OCI-LY3 (cell line): ENCODE results near the gene PANK4.
"Not testable (repeated sequence)": the region's sequence is repeated elsewhere in the genome, so short reads cannot be mapped to it uniquely, and the experiment has no call there.

Source experiments
- H2AFZ ChIP-seq: fragments of 200-600, 300-600 bp; shearing (Covaris generic); 2 replicates; pipeline ENCODE4 v1.6.0; 2014; ENCODE audit warnings: antibody characterized with exemption, low read depth, low read length
- H3K27ac ChIP-seq: fragments of 200-600, 300-600 bp; sonication (generic); 2 replicates; pipeline ENCODE4 v1.5.1; 2014; ENCODE audit warnings: mild to moderate bottlenecking, low read length, moderate library complexity, mixed read lengths
- H3K27me3 ChIP-seq: fragments of 200-600, 300-600 bp; sonication (generic); 2 replicates; pipeline ENCODE4 v1.6.1; 2014; ENCODE audit warnings: low read depth, low read length, mixed read lengths
- H3K36me3 ChIP-seq: fragments of 200-600, 300-600 bp; sonication (generic); replicated peaks from 2 replicates; pipeline ENCODE3; 2014; ENCODE audit warnings: low read depth, low read length, mixed read lengths
- H3K4me1 ChIP-seq: fragments of 300-600, 200-600 bp; sonication (generic); 2 replicates; pipeline ENCODE4 v1.6.1; 2014; ENCODE audit warnings: low read length, mixed read lengths
- H3K4me2 ChIP-seq: fragments of 200-600, 300-600 bp; sonication (generic); 2 replicates; pipeline ENCODE4 v1.6.1; 2014; ENCODE audit warnings: low read length, mixed read lengths
- H3K4me3 ChIP-seq: fragments of 300-600, 200-600 bp; sonication (generic); 2 replicates; pipeline ENCODE4 v1.5.1; 2014; ENCODE audit warnings: antibody characterized with exemption, mild to moderate bottlenecking, low read length, moderate library complexity
- H3K79me2 ChIP-seq: fragments of 300-600, 200-600 bp; shearing (Covaris generic); 2 replicates; pipeline ENCODE4 v1.6.1; 2014; ENCODE audit warnings: mild to moderate bottlenecking, low read length, mixed read lengths
- H3K9ac ChIP-seq: fragments of 300-600, 200-600 bp; shearing (Covaris generic); 2 replicates; pipeline ENCODE4 v1.6.0; 2014; ENCODE audit warnings: mild to moderate bottlenecking, low read length, moderate library complexity
- H3K9me3 ChIP-seq: fragments of 200-600, 300-600 bp; shearing (Covaris generic); 2 replicates; pipeline ENCODE4 v1.6.1; 2014; ENCODE audit warnings: low read length, mixed read lengths; ENCODE audit not compliant: insufficient read depth
- H4K20me1 ChIP-seq: fragments of 200-600, 300-600 bp; sonication (generic); 2 replicates; pipeline ENCODE4 v1.6.1; 2016; ENCODE audit warnings: low read length, mixed read lengths; ENCODE audit not compliant: insufficient read depth
- EZH2phosphoT487 ChIP-seq: fragments of 200-600 bp; shearing (Covaris generic); IDR thresholded peaks from 2 replicates; pipeline ENCODE4 v1.6.1; 2018; ENCODE audit warnings: antibody characterized with exemption, mixed run types, low read depth
- TF ChIP-seq, protein P1 (sequence below): fragments of 200-600, 300-600 bp; sonication (generic); IDR thresholded peaks from 2 replicates; pipeline ENCODE4 v1.5.1; 2014; ENCODE audit warnings: antibody characterized with exemption, low read length, low read depth

PANK4 gene

DNA sequence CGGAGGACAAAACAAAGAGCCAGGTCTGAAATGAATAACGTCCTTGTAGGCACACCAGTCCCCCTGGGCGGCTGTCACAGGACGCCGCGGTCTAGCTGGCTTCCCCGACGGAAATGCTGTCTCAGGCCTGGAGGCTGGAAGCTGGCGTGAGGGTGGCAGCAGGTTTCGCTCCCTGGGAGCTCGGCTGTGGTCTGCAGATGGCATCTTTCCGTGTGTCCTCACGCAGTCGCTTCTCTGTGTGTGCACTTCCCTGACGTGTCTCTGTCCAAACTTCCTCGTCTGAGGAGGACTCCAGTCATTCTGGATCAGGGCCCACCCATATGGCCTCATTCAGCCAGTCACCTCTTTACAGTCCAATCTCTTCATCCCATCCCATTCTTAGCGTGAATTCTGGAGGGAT lies 43.9 kb upstream of the PANK4 start:
- no peak overlapping the region for H2AFZ ChIP-seq
- TF ChIP-seq, protein P1, sequence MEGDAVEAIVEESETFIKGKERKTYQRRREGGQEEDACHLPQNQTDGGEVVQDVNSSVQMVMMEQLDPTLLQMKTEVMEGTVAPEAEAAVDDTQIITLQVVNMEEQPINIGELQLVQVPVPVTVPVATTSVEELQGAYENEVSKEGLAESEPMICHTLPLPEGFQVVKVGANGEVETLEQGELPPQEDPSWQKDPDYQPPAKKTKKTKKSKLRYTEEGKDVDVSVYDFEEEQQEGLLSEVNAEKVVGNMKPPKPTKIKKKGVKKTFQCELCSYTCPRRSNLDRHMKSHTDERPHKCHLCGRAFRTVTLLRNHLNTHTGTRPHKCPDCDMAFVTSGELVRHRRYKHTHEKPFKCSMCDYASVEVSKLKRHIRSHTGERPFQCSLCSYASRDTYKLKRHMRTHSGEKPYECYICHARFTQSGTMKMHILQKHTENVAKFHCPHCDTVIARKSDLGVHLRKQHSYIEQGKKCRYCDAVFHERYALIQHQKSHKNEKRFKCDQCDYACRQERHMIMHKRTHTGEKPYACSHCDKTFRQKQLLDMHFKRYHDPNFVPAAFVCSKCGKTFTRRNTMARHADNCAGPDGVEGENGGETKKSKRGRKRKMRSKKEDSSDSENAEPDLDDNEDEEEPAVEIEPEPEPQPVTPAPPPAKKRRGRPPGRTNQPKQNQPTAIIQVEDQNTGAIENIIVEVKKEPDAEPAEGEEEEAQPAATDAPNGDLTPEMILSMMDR: no peak
- no peak for TF ChIP-seq EZH2phosphoT487
- H3K4me2 ChIP-seq: no peak overlapping the region
- H3K9ac ChIP-seq: no peak overlapping the region
- no peaks in the 10 kb centered on the region for H3K79me2 ChIP-seq
- no peak overlapping the region for H3K4me3 ChIP-seq
- H3K9me3 ChIP-seq: peaks cover 15% of the 10 kb centered on the region; the same call in 1 of the 2 replicates
- H3K4me1 ChIP-seq: peaks cover 18% of the 10 kb centered on the region
- no peaks in the 10 kb centered on the region for H4K20me1 ChIP-seq
- no peak overlapping the region for H3K27ac ChIP-seq
- peaks cover 12% of the 10 kb centered on the region for H3K36me3 ChIP-seq
- H3K27me3 ChIP-seq: no peaks in the 10 kb centered on the region

DNA sequence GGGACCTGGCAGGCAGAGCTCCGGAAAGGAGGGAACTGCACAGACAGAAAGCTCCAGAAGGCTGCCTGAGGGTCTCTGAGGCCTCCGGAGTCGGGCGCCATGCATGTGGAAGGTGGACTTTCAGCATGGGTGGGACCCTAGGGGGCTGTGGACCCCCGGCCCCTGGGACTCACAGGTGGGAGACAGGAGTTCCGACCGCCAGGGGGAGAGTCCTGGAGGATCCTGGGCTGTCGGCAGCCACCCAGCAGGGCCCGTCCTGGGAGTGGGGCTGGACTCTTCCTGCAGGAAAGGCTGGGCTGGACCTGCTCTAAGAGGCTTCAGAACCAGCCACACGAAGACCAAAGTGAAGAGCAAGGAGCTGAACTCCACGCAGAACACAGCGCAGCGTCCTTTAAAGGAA lies 43.3 kb upstream of the PANK4 start:
- not testable (repeated sequence) for H3K9ac ChIP-seq

DNA sequence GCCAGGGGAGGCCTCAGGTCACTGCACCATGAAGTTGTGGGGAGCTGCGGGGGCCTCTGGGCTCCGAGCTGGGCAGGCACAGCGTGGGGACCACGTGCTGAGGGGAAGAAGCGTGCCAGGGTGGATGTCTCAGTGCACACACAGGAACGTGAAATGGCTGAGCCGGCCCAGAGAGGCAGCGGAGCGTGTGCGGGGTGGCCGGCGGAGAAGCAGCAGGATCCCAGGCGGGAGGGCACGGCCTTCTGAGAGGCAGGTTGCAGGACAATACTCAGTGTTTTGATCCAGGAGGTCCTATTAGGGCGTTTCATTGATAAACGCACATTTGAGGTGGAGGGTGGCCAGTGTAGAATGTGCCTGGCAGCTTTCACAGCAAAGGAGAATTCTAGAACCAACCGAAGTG lies 42.7 kb upstream of the PANK4 start:
- H3K27me3 ChIP-seq: no peaks in the 10 kb centered on the region
- H3K9me3 ChIP-seq: peaks cover 10% of the 10 kb centered on the region; the same call in 1 of the 2 replicates
- H3K4me3 ChIP-seq: no peak overlapping the region
- H3K9ac ChIP-seq: no peak overlapping the region
- TF ChIP-seq, protein P1: no peak
- TF ChIP-seq EZH2phosphoT487: no peak
- H3K36me3 ChIP-seq: peaks cover 12% of the 10 kb centered on the region
- no peak overlapping the region for H3K4me2 ChIP-seq
- no peaks in the 10 kb centered on the region for H4K20me1 ChIP-seq
- H3K27ac ChIP-seq: no peak overlapping the region
- H2AFZ ChIP-seq: no peak overlapping the region
- H3K79me2 ChIP-seq: no peaks in the 10 kb centered on the region
- peaks cover 16% of the 10 kb centered on the region for H3K4me1 ChIP-seq

More for the DNA sequence above, 43.3 kb upstream of the PANK4 start:
- H2AFZ ChIP-seq, H3K79me2 ChIP-seq, H3K4me2 ChIP-seq, H3K27me3 ChIP-seq, H3K4me3 ChIP-seq, H4K20me1 ChIP-seq, H3K27ac ChIP-seq: not testable (repeated sequence)
- Histone ChIP-seq H3K4me1 (peaks cover 18% of the 10 kb centered on the region), H3K9me3 (peaks cover 15% of the 10 kb centered on the region; the same call in 1 of the 2 replicates), H3K36me3 (peaks cover 12% of the 10 kb centered on the region)

DNA sequence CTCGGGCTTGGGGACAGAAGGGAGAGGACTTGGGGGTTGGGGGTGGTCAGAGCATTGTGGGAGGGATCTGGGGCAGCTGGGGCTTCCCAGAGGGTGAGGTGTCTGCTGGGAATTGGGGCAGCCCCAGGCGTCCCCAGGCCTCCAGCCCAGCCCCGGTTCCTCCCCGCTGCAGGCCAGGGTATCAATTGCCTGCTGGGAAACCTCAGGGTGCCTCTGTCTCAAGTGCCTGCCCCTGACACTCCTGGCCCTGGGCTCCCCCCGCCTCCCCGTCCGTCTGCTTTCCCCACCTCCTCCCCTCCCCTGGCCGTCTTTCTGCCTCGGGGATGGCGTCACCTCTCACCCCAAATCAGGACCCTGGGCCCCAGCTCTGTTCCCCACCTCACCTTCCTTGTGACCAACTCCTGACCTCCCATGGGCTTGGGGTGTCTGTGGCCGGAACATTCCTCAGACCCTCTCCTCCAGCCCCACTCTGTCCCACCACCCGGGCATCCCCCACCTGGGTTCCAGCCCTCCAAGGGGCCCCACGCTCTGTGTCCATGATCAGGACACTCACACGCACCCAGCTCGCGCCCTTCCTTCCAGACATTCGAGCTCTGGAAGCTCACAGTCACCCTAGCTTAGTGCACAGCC lies 41.9 kb upstream of the PANK4 start:
- not testable (repeated sequence) for H3K79me2 ChIP-seq, H3K4me2 ChIP-seq, H4K20me1 ChIP-seq, H3K4me3 ChIP-seq, H3K27me3 ChIP-seq, H3K9ac ChIP-seq, H3K27ac ChIP-seq, H2AFZ ChIP-seq, H3K36me3 ChIP-seq, H3K9me3 ChIP-seq, H3K4me1 ChIP-seq

DNA sequence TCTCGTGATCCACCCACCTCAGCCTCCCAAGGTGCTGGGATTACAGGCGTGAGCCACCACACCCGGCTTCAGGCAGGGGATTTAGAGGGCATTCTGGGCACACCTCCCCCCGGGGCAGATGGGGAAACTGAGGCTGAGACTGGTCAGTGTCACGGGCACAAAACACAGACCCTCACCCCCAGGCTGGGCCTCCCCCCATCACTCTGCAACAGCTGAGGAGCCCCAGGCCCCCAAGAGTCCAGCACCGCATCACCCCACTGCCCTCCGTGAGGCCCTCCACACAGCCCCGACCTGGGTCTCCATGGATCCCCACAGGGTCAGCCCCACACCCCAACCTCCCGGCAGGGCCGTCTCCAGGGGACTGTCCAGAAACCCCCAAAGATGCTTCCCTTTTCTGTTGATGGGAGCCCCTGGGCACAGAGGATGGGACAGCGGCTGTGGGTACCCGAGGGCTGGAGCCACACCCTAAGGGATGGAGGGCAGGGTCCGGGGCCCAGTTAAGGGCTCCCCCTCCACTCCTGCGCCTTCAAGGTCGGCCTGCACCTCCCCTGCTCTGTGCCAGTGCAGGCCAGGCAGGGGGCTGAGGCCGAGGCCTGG lies 40.8 kb upstream of the PANK4 start:
- Histone ChIP-seq H3K9me3 (no peaks in the 10 kb centered on the region), H3K27me3 (no peaks in the 10 kb centered on the region), H3K4me3 (no peak overlapping the region), H3K79me2 (no peaks in the 10 kb centered on the region), H3K36me3 (no peaks in the 10 kb centered on the region), H3K9ac (no peak overlapping the region), H3K27ac (no peak overlapping the region), H2AFZ (no peak overlapping the region), H3K4me2 (no peak overlapping the region), H3K4me1 (0 out of 2 replicates have a peak, but pooled peaks cover 3% of the 10 kb centered on the region), H4K20me1 (no peaks in the 10 kb centered on the region)
- no peak for TF ChIP-seq EZH2phosphoT487
- TF ChIP-seq, protein P1: no peak
